GM20000 (cell line): Measurements from ENCODE around the gene RAPGEF4.

Experiments
- DNase-seq: peaks from one replicate; pipeline ENCODE4 v3.0.0; 2012; ENCODE audit warnings: low spot score
- TF ChIP-seq, protein P1 (sequence below): IDR thresholded peaks from 2 replicates; pipeline ENCODE4 v1.5.1; 2012; ENCODE audit warnings: mild to moderate bottlenecking, control low read depth; ENCODE audit errors: extremely low read depth, missing control alignments

RAPGEF4 gene

DNA sequence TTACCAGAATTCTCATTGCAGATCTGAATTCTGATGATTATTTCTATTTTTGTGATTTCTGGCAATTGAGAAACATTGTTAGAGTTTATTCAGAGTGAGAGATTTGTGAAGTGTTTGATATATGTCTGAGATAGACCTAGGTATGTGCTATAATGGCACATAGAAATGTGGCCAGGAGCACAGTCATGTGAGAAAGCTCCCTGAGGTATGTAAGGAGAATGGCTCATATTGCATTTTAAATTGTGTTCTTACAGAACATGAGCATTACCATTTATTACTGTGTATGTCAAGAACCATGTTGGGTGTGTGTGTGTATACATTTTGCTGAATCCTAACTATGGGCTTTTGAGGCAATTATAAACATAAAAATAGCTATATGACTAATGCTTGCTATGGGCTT is 101.2 kb downstream of the RAPGEF4 start:
- TF ChIP-seq, protein P1, sequence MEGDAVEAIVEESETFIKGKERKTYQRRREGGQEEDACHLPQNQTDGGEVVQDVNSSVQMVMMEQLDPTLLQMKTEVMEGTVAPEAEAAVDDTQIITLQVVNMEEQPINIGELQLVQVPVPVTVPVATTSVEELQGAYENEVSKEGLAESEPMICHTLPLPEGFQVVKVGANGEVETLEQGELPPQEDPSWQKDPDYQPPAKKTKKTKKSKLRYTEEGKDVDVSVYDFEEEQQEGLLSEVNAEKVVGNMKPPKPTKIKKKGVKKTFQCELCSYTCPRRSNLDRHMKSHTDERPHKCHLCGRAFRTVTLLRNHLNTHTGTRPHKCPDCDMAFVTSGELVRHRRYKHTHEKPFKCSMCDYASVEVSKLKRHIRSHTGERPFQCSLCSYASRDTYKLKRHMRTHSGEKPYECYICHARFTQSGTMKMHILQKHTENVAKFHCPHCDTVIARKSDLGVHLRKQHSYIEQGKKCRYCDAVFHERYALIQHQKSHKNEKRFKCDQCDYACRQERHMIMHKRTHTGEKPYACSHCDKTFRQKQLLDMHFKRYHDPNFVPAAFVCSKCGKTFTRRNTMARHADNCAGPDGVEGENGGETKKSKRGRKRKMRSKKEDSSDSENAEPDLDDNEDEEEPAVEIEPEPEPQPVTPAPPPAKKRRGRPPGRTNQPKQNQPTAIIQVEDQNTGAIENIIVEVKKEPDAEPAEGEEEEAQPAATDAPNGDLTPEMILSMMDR = no peak
- no peak for DNase-seq

DNA sequence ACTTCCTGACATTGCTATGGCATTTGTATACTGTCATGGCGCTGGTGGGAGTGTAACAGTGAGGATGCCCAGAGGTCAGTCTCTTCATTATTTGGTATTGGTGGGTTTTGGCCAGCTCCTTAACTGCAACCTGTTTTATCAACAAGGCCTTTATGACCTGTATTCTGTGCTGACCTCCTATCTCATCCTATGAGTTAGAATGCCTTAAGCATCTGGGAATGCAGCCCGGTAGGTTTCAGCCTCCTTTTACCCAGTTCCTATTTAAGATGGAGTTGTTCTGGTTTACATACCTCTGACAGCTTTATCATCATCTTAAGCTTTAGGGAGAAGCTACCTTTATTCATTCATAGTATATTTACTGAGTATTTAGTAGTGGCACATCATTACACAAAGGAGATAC is 103.8 kb downstream of the RAPGEF4 start:
- TF ChIP-seq, protein P1 = no peak
- no peak for DNase-seq

DNA sequence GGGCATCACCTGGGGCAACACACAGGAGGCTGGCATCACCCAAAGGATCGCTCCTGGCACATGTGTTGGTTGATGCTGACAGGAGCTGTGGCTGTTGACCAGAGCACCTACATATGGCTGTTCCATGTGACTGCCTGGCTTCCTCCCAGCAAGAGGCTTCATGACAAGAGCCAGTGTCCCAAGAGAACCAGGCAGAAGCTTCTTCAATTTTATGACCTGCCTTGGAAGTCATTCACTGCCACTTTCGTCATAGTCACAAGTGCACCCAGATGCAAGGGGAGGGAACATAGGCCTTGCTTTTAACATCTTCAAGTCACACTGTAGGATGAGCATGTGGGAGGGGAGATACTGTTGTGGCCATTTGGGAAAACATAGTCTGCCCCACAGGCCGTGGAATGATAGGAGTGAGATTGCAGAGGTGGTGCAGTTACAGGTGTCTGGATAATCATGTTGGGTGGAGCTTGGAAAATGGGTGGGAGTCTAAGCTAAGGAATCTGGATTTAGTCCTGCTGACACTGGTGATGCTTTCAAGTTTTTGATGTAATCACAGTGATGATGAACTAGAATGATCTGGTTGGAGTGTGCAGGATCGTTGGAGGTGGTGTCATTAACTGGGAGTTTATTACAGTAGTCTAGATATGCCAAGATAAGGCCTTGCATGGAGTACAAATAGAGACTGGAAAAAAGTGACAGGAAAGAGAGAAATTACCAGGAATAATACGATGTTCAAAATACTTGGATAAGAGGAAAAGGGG is 107.0 kb downstream of the RAPGEF4 start:
- no peak for DNase-seq
- TF ChIP-seq, protein P1 = no peak

DNA sequence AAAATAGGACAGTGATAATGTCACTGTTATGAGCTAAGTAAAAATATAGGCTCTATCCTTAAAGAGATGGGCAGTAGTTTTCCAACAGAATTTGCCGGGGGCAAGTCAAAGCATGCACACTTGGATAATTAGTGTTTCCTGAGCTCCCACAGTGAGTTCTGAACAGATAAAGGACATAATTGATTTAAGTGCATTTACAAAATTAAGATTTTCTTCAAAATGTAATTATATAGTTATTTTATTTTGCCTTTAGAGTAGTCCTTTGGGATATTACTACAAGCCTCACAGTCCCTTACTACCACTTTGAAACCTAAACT is 107.6 kb downstream of the RAPGEF4 start:
- TF ChIP-seq, protein P1 = no peak
- no peak for DNase-seq

DNA sequence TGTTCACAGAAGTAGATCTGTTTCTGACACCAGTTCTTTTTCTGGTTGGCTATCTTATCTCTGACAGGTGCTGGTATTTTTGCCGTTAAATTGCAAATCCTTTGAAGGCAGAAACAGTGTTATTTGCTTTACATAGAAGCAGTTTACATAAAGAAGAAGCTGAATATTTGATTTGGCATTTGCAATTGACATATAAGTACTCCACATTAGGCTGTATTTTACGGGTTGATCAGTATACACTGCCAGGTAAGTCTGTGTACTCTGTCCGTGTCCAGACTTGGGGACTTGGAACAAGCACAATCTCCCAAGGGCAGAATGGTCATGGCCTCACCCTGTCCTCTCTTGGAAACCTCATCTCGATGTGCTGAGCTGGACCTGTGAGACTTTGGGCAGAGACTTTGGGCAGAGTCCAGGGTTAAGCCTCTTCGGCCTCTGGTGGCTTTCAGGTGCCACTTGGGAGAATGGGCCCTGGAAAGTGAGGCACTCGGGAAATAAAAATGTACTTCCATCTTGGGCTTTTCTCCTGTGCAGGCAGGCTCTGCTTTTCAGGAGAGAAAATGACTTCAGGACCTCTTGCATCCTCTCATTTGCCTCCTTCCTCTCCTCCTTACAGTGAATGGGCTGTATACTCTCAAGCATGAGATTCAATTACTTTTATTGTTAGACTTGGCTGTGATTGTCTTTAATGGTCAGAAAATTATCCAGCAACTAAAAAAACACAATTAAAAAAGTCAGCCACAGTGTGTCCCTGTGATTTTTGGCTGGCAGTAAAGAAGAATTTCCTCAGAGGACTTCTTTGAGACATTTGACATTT is 108.5 kb downstream of the RAPGEF4 start:
- TF ChIP-seq, protein P1 = no peak
- no peak for DNase-seq

DNA sequence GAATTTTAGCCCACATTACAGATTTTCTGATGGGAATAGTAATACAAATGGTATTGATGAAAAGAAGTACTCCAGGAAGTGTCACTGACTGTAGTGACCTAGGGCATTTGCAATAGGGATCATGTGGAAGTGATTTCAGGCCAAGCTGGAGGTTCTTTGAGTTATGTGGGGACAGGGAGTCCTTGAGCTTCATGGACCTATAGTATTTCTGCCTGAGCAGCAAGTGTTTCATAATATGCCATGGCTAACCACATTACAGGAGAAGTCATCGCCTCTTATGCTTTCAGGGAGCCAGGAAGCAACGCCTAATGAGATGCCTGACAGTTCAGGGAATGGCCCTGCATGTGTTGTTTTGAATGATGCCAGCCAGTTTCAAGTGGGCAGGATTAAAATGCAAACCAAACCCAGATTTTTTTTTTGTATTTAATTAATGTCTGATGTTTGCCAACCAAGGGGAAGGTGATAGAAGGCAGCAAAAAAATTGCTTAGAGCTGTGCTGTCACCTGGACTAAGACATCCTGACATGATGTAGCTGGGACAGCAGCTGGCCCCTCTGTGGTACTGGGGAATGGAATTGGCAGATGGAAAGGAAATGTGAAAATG is 109.5 kb downstream of the RAPGEF4 start:
- no peak for DNase-seq
- TF ChIP-seq, protein P1 = no peak

DNA sequence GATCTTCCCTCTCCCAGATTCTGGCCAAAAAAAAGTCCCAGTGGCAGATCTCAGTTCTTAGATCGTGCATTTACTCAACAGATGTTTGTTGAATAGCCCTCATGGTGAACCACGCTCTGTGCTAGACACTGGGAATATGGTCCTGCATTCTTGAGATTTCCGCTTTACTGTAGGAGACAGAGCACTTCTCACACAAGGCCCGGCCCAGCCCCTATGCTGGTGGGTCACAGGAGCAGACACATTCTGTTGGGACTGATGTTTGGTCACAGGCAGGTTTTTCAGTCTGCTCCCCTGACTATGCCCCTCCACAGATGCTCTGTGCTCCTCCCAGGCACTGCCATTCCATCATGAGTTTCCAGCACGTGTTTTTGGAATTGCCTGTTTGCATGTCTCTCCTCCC is 110.9 kb downstream of the RAPGEF4 start:
- TF ChIP-seq, protein P1 = no peak
- DNase-seq = no peak
